OCI-LY1 (cell line): ENCODE data around the gene PXDN.

Experiments used
- CTCF ChIP-seq: fragments of 200-600 bp; sonication (generic), shearing (Covaris generic); IDR thresholded peaks from 2 replicates; pipeline ENCODE4 v1.5.1; 2017; ENCODE audit warnings: mild to moderate bottlenecking, antibody characterized with exemption, low read length, moderate library complexity, mixed read lengths
- EZH2 ChIP-seq: fragments of 200-600 bp; sonication (generic), shearing (Covaris generic); IDR thresholded peaks from 2 replicates; pipeline ENCODE4 v1.8.0; 2017; ENCODE audit warnings: borderline replicate concordance, mixed run types, mild to moderate bottlenecking, antibody characterized with exemption, low read length, moderate library complexity, mixed read lengths

- no peak for TF ChIP-seq CTCF
- no peak for TF ChIP-seq EZH2
These were observed 63.3 kb downstream of the PXDN start for GRCh38 chr2:1681017-1681318.
